ENCODE data around the gene LRRC61.
A peak's percentile ranks its signal among the peaks of the same experiment; 100 is the strongest.
"Not testable (repeated sequence)": the region's sequence is repeated elsewhere in the genome, so short reads cannot be mapped to it uniquely, and the experiment has no call there.

LRRC61 gene

GRCh38 chr7:150307904-150308303 lies 15.3 kb upstream of the LRRC61 start:
- DNase-seq: no peak

- DNase-seq: no peak
Observed at GRCh38 chr7:150308575-150308974, 14.6 kb upstream of the LRRC61 start.

- no peak for DNase-seq
Observed at GRCh38 chr7:150311146-150311545, 12.0 kb upstream of the LRRC61 start.

- DNase-seq: no peak
Observed at GRCh38 chr7:150311711-150312110, 11.4 kb upstream of the LRRC61 start.

GRCh38 chr7:150312649-150313366 lies 10.3 kb upstream of the LRRC61 start:
- not testable (repeated sequence) for DNase-seq

GRCh38 chr7:150313367-150313809 lies 9.8 kb upstream of the LRRC61 start:
- DNase-seq: no peak

- no peak for DNase-seq
Observed at GRCh38 chr7:150313870-150314269, 9.3 kb upstream of the LRRC61 start.

- no peak for DNase-seq
Observed at GRCh38 chr7:150314639-150315239, 8.4 kb upstream of the LRRC61 start.

- DNase-seq: not testable (repeated sequence)
Observed at GRCh38 chr7:150316987-150317386, 6.2 kb upstream of the LRRC61 start.

GRCh38 chr7:150317748-150318444 lies 5.3 kb upstream of the LRRC61 start:
- no peak for DNase-seq

- no peak for DNase-seq
Observed at GRCh38 chr7:150321788-150322113, 1.4 kb upstream of the LRRC61 start.

- peak; percentile 21 for DNase-seq
Observed at GRCh38 chr7:150322114-150322832, 882 bp upstream of the LRRC61 start.

GRCh38 chr7:150323682-150324372 lies 672 bp downstream of the LRRC61 start:
- DNase-seq: no peak

- DNase-seq: no peak
Observed at GRCh38 chr7:150324373-150324961, 1.3 kb downstream of the LRRC61 start.

GRCh38 chr7:150325110-150325611 lies 2.0 kb downstream of the LRRC61 start:
- DNase-seq: no peak

- no peak for DNase-seq
Observed at GRCh38 chr7:150325901-150326300, 2.7 kb downstream of the LRRC61 start.

GRCh38 chr7:150326657-150327268 lies 3.6 kb downstream of the LRRC61 start:
- no peak for DNase-seq

- DNase-seq: no peak
Observed at GRCh38 chr7:150327308-150327707, 4.2 kb downstream of the LRRC61 start.

- DNase-seq: no peak
Observed at GRCh38 chr7:150329331-150330120, 6.4 kb downstream of the LRRC61 start.

GRCh38 chr7:150330211-150330885 lies 7.2 kb downstream of the LRRC61 start:
- DNase-seq: no peak
